Stimulated activated CD4-positive, alpha-beta T cell treated with anti-CD3 and anti-CD28 coated beads, Interleukin-2, amount 100 ng/mL, for 24 hours (primary cell): ENCODE results near the gene IGSF3.
A peak's percentile ranks its signal among the peaks of the same experiment; 100 is the strongest.
"Not testable (repeated sequence)": the region's sequence is repeated elsewhere in the genome, so short reads cannot be mapped to it uniquely, and the experiment has no call there.

Experiments
- DNase-seq, 2 donors: peaks; one replicate each; pipeline ENCODE4 v3.0.0-alpha.2; 2020

The IGSF3 gene

DNA sequence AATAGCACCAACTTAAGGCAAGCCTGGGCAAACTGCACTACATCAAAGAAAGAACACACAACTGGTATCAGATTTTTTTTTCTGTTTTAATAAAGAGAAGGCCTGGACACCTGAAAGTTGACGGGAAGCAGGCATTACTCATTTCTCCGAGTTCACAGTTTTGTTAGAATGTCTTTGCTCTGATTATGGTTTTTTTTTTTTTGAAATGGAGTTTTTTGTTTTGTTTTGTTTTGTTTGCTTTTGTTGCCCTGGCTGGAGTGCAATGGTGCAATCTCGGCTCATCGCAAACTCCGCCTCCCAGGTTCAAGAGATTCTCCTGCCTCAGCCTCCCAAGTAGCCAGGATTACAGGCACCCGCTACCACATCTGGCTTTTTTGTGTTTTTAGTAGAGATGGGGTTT is 9.7 kb downstream of the IGSF3 start:
- DNase-seq = not testable (repeated sequence)

DNA sequence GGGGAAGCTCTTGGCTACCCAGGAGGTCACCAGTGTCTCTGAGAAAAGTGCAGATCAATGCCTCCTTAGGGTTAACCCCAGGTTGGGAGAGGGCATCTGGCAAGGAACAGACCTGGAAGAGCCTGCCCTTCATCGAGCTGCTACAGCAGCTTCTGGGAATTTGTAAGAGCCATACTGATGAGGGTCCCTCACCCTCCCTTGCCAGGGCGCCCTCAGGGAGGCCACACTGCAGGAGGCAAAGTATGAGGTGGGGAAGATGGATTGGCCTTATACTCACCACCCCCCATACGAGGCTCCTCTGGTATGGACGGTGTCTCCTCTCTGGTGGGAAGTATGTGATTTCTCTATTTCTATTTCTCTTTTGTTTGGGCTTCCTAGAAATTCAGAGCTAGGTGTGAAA is 13.2 kb downstream of the IGSF3 start:
- DNase-seq = no peak

DNA sequence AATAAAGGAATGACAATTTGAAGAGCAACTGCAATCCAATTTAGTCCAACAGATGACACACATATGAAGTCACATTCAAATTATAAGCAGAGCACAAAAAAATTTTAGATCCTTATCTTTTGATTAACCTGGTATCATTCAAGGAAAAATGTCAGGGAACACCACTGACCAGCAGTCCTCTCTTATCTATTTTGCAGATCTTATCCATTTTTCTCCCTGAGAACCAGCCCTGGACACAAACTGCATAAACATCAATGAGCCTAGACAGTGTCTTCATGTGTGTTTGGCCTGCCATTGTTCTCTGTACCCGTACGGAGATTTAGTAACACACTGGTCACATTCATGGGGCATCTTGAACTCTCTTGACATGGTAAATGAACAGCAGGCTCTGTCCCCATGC is 14.9 kb downstream of the IGSF3 start:
- not testable (repeated sequence) for DNase-seq

DNA sequence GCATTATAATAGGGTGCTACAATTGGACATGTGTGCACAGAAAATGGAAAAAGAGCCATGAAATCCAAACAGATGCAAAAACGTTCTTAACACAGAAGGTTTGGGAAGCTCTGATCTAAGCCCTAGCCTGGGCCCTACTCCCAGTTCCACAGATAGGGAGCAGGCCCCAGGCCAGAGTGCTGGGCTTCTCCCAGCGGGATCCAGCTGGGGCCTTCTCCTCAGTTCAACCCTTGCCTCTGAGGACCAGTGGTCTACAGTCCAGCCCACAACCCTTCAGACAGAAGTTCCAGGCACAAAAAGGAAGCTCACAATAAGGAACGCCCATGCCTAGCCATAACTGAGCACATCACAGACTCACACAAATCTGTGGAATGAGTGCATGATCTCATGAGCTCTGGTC is 16.8 kb downstream of the IGSF3 start:
- not testable (repeated sequence) for DNase-seq

DNA sequence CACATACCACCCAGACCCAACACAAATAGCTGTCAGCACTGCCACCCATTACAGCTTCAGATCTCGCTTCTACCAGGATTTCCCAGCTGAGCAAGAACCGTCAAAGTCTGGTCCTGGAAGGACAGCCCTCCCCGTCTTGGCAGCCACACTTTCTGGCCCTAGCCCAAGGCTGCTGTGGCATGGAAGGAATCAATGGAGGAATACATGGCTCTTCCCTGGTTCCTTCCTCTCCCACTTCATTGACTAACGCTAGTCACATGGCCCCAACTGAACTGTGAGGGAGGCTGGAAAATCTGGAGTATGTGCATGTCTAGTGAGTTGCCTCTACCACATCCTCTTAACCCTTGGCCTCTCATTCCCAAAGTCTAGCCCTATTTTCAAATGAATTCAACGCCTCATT is 18.5 kb downstream of the IGSF3 start:
- DNase-seq = not testable (repeated sequence)

DNA sequence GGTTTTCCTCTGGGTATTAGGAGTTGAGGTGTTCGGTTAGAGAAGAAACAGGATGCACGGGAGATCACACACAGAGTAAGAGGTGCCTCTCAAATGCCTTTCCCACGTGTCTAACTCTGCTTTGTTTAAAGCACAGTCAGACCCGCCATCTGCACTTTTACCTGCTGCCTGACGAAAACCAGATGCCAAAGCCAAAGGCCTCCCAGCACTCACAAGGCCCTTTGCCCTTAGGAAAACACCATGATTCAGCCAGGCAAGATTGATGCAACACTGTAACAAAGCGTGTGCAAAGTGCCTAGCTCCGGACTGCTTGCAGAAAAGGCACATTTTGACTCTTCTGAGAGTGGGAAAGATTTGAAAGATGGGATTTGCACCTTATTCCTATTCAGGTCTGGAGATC is 19.2 kb downstream of the IGSF3 start:
- not testable (repeated sequence) for DNase-seq

DNA sequence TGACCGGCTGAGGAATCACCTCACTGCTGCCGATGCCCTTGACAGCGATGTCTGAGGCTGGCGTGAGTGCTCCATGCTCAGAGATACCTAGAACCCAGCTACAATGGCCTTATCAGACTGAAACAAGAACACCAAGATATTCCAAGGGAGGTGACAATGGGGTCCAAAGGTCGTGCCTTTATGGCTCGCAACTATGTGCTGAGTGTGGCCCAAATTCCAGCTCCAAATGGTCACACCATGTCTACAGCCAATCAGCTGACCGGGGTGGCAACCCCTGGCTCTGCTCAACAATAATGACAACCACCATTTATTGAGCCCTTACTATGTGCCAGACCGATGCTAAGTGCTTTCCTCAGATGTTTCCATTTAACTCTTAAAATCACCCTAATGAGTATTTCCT is 20.3 kb downstream of the IGSF3 start:
- DNase-seq = not testable (repeated sequence)

DNA sequence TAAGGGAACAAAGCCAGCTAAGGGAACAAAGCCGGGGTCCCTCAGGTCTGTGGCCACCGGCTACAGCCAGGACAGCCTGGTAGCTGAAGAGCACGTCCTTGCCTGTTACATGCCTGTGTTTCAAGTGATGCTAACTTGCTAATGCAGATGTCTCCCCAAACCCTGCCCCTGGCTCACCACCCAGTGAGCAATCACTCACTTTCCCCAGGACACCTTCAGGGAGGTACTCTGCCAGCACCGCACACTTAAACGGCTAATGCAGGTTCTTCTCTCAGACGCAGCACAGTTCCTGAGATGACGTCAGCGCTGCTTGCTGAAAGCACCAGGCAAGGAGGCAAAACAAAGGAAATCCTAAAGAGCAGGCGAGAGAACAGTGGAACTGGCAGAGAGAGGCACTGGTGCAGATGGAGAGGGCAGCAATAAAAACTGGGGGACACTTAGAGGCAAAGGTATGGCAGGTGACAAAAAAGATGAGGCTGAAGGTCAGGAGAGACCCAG is 20.8 kb downstream of the IGSF3 start:
- not testable (repeated sequence) for DNase-seq

DNA sequence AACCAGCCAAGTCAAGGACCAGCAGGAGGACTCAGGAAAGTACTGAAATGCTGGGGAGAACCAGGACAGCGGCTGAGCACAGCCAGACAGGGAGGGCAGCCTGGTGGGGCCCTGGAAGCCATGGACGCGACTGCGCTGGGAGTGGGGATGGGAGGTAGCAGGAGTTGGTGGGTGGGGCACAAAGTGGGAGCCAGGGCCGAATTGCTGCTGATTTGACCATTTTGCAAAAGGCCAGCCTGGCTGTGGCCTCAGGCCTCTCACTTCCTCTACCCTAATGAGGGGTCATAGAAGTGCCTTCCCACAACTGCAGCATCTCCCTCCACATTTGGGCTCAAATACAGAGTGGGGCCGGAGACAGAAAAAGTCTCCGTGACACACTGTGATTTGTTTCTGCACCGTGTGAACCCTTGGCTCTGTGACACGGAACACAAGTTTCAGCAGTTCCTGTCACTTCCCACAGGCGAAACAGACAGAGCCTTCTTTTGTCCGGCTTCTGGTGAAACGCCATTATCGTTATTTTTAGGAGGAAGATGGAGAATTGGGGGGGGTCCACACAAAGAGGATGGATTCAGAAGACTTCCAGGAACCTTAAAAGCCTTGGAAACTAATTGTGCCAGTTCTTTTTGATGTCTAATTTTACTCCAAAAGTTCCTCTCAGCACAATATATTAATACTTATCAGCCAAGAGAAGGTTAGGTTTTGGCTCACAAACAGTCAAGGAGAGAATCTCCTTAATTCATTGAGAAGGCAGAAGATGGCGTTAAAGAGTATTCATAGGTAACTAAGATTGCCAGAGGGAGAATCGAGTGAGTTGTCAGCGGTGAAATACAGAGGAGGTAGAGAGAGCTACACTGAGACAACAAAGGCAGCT is 21.5 kb downstream of the IGSF3 start:
- not testable (repeated sequence) for DNase-seq

DNA sequence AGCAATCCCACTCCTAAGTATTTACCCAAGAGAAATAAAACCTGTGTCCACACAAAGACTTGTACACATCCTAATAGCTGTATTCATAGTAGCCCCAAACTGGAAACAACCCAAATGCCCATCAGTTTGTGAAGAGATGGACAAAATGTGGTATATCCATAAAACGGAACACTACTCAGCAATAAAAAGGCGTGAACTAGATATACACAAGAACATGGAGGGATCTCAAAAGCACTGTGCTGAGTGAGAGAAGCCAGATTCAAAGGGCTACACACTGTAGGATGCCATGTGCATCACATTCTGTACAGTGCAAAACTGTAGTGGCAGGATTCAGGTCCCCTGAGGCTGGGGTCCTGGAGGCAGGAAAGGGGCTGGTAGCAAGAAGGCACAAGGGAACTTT is 22.5 kb downstream of the IGSF3 start:
- DNase-seq = not testable (repeated sequence)

DNA sequence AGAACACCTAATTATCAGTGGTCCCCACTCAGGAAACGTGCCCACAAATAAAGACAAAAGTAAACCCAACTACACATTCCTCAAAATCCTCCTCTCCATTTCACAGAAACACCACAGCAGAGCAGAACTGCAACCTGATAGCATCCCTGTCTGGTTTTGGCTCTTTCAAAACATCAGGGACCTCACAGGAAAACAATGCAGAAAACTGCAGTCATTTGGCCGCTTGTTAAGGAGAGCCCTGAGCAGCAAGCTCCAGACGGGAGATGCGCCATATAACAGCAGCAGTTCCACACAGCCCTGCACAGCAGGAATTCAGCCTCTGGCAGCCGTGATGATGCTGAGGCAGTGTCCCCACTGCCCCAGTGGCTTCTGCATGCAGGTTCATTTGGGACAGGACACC is 23.4 kb downstream of the IGSF3 start:
- DNase-seq = not testable (repeated sequence)

DNA sequence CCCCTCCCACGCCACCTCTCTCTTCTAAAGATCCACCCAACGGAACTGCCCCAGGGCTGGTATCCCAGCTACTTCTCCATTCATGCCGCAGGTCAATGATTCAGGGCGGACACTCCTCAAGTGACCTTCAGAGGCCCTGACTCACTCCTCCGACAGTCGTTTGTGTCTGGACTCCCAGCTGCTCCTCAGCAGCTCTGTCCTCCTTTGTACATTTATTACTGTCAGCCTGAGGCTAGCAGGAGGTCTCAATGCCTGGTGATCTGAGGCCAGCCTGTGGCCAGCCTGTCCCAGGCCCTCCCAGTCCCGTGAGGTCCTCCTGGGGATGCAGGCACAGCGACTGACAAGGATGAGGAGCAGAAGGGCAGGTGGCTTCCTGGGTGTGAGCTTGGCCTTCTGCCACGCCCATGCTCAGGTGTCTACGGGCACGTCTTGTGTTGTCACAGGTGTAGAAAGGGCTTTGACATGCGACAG is 24.2 kb downstream of the IGSF3 start:
- DNase-seq = not testable (repeated sequence)

DNA sequence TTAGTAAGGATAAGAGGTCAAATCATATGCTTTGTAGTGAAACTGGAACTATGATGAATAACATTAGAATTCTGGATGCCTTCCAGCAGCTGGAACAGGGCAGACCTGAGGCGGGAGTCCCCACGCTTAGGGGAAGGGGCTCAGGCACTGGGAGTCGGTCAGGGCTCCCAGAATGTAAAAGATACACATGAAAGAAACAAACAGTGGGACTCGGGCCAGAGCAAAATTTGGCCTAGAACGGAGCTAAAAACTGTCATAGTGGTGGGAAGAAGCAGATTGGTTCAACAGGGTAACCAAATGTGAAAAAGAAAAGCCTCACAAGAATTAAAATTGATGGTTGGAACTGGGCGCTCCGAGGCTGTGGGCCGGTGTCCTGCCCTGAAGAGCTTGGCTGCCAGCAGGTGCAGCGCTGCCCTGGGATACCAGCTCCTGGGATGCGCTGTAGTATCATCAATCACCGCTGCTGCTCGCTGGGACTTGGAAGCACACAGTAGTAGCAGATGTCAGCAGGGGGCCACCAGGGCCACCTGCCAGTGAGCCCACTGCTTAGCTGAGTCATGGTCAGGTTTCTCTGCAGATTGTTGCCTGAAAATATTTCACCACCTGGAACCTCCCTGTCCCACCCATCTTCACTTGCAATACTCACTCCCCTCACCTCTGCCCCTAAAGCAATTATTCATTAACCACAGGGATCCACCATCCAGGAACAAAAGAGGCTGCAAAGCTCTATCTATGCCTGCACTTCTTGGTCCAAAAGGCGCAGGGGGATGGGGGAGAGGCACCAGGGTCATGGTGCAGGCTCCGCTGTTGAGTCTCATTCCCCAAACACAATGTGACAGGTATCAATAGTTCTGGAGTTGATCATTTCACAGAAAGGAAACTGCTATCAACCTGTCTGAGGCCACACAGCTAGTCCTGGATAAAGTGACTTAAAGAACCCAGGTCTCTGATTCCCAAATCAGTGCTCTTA is 24.9 kb downstream of the IGSF3 start:
- DNase-seq = not testable (repeated sequence)

DNA sequence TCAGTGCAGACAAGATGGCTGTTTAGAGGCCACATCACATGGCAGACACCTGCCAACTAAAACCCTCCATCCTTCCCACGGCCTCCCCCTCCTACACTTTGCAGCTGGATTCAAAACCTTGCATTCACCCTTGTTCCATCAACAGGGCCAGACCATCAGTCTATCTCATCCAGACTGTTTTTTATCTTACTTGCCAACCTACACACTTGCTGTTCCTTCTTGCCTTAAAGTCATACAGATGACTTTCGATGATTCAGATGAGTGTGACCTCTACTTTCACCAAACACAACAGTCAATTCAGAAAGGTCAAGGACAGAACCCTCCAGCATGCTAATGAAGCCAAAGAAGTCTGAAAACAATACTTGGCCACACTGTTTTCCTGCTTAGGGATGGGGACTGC is 29.9 kb downstream of the IGSF3 start:
- peak in 1 of 2 donors; percentile 20 for DNase-seq

DNA sequence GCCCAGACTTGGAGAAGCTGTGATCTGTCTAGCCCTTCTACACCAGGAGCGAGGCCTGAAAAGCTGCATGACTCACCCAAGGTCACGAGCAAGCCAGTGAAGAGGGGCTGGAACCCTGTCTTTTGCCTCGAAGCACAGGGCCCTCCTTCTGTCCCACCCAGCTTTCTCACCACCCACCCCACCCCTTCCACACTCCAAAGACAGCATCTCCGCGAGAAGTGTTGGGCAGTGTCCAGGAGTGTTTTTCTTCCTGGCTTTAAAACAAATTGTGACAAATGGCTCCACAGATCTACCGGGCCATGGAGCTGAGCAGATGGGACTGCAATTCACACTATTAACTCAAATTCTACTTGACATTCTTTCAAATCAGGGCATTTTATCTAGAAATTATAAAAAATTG is 30.9 kb downstream of the IGSF3 start:
- not testable (repeated sequence) for DNase-seq

DNA sequence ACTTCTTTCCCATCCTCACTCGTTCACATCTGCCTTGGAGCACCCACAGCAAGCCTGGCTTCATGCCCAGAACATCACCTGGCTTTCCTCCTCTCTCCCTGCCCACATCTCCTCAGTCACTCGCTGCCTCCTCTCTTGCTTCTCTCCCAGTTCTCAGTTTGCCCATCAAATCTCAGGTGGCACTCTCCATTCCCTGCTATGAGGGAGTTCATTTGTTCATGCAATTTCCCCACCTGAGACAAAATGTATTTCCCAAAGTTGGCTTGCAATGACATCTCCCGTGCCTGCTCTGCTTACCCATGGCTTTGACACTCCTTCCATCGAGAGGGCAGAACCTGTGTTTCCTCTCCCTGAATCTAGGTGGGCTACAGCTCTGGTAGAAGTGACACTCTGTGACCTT is 33.1 kb downstream of the IGSF3 start:
- not testable (repeated sequence) for DNase-seq

DNA sequence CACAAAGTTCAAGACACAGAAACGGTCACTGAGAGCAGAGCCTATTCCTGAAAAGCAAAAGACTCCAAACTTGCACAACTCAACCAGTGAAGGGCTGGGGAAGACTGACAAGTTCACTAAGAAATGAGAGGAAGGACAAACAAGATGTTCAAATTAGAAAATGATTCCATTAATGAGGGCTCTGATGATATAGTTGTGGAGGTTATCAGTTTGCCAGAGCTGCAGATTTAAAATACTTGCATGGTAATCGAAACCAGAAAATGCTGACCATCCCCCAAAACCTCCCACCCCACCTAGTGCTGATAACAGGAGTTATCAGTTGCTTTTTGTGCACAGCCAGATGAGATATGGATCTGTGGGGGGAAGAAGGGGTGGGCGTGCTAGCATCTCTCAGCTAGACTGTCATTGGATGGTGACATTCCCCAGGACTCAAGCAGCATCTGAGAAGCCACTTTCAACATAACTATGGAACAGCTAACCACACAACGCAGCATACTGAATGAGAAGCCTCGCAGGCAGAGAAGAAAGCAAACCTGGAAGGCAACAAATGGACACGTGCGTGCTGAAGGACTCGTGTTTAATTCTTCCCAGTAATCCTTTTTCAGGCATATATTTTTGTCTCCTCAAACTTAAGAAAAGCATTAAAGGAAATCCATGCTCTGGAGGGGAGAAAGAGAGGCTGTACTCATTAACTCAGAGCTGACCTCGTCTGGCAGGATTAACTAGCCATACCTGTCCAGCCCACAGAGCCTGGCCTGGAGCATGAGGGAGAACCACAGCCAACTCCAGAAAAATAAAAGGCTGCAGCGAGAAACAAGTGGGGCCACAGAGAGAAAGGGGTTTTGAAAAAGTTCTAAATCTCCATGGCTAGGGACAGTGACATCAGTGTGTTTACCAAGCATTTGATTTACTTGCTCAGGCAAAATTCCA is 35.3 kb downstream of the IGSF3 start:
- not testable (repeated sequence) for DNase-seq

DNA sequence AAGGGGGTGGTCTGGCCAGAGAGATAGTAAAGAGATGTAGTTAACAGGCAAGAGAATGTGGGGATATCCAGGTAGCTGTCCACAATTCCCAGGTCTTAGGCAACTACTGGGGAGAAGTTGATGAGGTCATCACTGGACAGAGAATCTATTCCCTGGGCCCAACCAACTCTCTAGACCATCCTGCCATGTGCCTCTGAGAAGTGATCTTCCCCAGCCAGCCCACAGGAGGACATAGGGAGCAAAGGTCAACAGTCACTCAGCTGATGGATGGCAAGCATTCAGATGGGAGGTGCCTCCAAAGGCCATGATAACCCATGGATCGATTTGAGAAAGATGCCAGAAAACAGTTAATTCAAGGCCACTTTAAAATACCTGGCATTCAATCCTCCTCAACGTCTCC is 36.0 kb downstream of the IGSF3 start:
- DNase-seq = not testable (repeated sequence)

DNA sequence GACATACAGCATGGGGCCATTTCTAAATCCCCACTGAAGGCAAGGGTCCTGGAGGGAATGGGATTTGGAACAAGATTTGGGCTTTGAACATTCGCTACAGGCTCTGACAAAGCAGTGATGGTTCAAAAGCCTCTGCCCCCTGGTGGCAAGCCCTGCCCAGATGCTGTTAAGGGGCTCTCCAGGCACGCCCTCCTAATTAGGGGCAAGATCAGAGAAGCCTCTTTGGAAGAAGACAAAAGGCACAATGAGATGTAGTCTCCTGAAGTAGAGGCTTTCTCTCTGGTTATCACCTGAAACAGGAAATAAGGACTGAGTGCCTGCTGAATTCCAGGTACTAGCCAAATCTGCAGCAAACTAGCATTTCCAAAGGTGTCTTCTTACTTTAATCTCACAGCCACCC is 37.5 kb downstream of the IGSF3 start:
- DNase-seq = not testable (repeated sequence)

DNA sequence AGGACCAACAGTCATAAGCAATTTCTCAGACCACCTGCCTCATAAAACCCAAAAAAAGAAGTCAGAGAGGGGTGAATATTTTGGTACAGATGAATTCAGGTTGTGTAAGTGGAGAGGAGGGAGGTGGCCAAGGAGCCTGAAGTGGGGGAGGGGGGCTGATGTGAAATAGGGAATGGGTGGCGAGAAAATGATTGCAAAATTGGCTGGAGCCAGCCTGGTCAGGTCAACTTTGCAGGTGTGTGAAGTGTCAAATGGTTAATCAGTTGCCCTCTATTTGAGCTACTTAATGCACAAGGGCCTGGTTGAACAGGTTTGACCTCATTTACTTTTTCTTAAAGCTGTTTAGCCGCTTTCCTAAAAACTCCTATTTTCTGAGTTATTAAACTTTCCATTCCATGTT is 38.1 kb downstream of the IGSF3 start:
- DNase-seq = not testable (repeated sequence)

DNA sequence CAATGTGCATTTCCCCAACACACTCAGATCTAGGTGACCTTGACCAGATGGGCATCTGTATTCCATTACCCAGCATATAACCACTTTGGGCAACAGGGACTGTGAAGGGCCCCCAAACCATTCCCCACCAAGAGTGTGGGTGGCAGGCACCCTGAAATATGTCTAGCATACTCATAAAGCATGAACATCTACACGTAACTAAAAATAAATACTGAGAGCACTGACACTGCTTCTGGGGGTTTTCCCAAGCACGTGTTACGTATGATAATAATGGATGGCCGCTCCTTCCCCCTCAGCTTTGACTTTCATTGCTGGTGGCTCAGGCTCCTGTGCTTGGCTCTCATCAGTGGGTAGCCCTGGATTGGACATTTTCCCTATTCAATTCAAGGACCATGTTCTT is 39.1 kb downstream of the IGSF3 start:
- DNase-seq = peak in 1 of 2 donors; percentile 6

DNA sequence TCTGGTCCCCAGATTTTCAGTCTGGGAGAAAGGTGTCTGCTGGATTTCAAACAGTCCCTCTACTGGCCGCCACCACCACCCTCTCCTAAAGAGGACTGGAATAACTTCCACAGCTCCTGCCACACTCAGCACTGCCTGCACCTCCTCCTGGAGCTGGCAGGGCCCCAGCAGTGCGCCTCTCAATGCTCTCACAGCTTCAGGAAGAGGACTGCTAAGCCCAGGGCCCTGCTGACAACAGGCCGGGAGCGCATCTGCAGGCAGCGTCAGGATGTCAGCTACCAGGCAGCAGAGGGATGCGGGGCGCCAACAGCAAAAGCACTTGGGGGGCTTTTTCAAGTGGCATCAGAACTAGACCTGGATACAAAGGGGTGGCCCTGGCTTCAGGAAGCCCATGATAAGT is 40.2 kb downstream of the IGSF3 start:
- DNase-seq = not testable (repeated sequence)
